Islet of Langerhans (tissue), 1 donor: ENCODE results near the gene MAGEB1.

Experiments
- FAIRE-seq: peaks from one replicate; lab custom pipeline; 2011; peaks lifted over from hg19 to GRCh38; lab: Jason Lieb, UNC

Gene MAGEB1

GRCh38 chrX:30296408-30297254, 49.7 kb downstream of the MAGEB1 start:
- peak; percentile 68 for FAIRE-seq

DNA sequence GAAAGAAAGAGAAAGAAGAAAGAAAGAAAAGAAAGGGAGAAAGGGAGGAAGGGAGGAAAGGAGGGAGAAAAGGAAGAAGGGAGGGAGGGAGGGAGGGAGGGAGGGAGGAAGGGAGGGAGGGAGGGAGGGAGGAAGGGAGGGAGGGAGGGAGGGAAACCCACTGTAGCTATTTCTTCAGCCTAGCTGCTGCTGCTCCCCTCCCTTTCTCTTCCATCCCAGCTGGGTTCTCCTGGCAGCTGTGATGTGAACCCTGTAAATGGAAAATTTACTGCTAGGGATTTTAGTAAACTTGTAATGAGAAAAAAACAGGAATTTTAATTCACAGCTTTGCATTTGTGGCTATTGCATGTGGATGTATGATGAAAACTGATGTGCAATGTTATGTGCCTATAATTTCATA, 54.3 kb downstream of the MAGEB1 start:
- FAIRE-seq: no peak
